Mesenchymal stem cell (in vitro differentiated cells and primary cell): ENCODE measurements around the gene AFDN.

Source experiments
- DNase-seq: peaks from one replicate; pipeline ENCODE4 v3.0.0-alpha.2; 2013
- H2AFZ ChIP-seq: one replicate; pipeline ENCODE4 v1.6.1; 2013; ENCODE audit warnings: low read depth, mild to moderate bottlenecking, control low read depth, inconsistent platforms, low read length, moderate library complexity
- H2AK5ac ChIP-seq: 2 replicates; pipeline ENCODE4 v1.6.1; 2013; ENCODE audit warnings: low read length, moderate library complexity, mild to moderate bottlenecking, inconsistent platforms; ENCODE audit not compliant: severe bottlenecking
- H2BK120ac ChIP-seq: one replicate; pipeline ENCODE4 v1.6.1; 2013; ENCODE audit warnings: low read depth, mild to moderate bottlenecking, inconsistent platforms, low read length, moderate library complexity
- H2BK12ac ChIP-seq, 2 experiments: one replicate each; pipeline ENCODE4 v1.6.1; 2013; ENCODE audit warnings: inconsistent platforms in 2 of 2, low read length in 2 of 2, mild to moderate bottlenecking in 2 of 2, moderate library complexity in 2 of 2, control low read depth in 1 of 2
- H2BK15ac ChIP-seq: one replicate; pipeline ENCODE4 v1.6.1; 2013; ENCODE audit warnings: mild to moderate bottlenecking, low read depth, inconsistent platforms; ENCODE audit not compliant: poor library complexity, severe bottlenecking
- H2BK5ac ChIP-seq: 2 replicates; pipeline ENCODE4 v1.6.1; 2013; ENCODE audit warnings: low read depth, mild to moderate bottlenecking, low read length, control low read depth, inconsistent platforms; ENCODE audit not compliant: poor library complexity, severe bottlenecking
- H3K14ac ChIP-seq, 2 experiments: one replicate each; pipeline ENCODE4 v1.6.1; 2013; ENCODE audit warnings: inconsistent platforms in 2 of 2, low read length in 2 of 2, control low read depth in 1 of 2, mild to moderate bottlenecking in 1 of 2, moderate library complexity in 1 of 2
- H3K18ac ChIP-seq, 2 experiments: one replicate each; pipeline ENCODE4 v1.6.1; 2013; ENCODE audit warnings: inconsistent platforms in 2 of 2, low read length in 2 of 2, control low read depth in 1 of 2, low read depth in 1 of 2, mild to moderate bottlenecking in 1 of 2
- H3K23ac ChIP-seq, 2 experiments: one replicate each; pipeline ENCODE4 v1.6.1; 2013; ENCODE audit warnings: inconsistent platforms in 2 of 2, low read length in 2 of 2, mild to moderate bottlenecking in 2 of 2, moderate library complexity in 2 of 2, control low read depth in 1 of 2
- H3K27ac ChIP-seq: 2 replicates; pipeline ENCODE4 v1.5.1; 2013; ENCODE audit warnings: mild to moderate bottlenecking, moderate library complexity, low read length, control low read depth, inconsistent platforms; ENCODE audit not compliant: poor library complexity, severe bottlenecking
- H3K27me3 ChIP-seq, 2 experiments: 2 replicates each; pipeline versions ENCODE4 v1.6.1 to v1.7.0; 2013; ENCODE audit warnings: low read length in 2 of 2, mild to moderate bottlenecking in 2 of 2, moderate library complexity in 2 of 2, control low read depth in 1 of 2, inconsistent platforms in 1 of 2; ENCODE audit not compliant: control insufficient read depth in 1 of 2, insufficient read depth in 1 of 2
- H3K36me3 ChIP-seq, 2 experiments: 2 replicates each; pipeline versions ENCODE4 v1.6.1 to v1.7.0; 2013; ENCODE audit warnings: low read length in 2 of 2, control low read depth in 1 of 2, inconsistent platforms in 1 of 2, low read depth in 1 of 2, mild to moderate bottlenecking in 1 of 2; ENCODE audit not compliant: insufficient read depth in 2 of 2, control insufficient read depth in 1 of 2
- H3K4ac ChIP-seq, 2 experiments: one replicate each; pipeline ENCODE4 v1.6.1; 2013; ENCODE audit warnings: inconsistent platforms in 2 of 2, low read length in 2 of 2, mild to moderate bottlenecking in 2 of 2, moderate library complexity in 2 of 2, control low read depth in 1 of 2, low read depth in 1 of 2
- H3K4me1 ChIP-seq: 2 replicates; pipeline ENCODE4 v1.6.1; 2013; ENCODE audit warnings: low read depth, low read length, control low read depth; ENCODE audit not compliant: control insufficient read depth, insufficient read depth
- H3K4me2 ChIP-seq: 2 replicates; pipeline ENCODE4 v1.6.1; 2013; ENCODE audit warnings: low read length, mild to moderate bottlenecking, inconsistent platforms; ENCODE audit not compliant: poor library complexity, severe bottlenecking
- H3K4me3 ChIP-seq, 2 experiments: 2 replicates each; pipeline versions ENCODE4 v1.5.1 to v1.7.0; 2013; ENCODE audit warnings: low read length in 2 of 2, mild to moderate bottlenecking in 2 of 2, control low read depth in 1 of 2, low read depth in 1 of 2; ENCODE audit not compliant: insufficient read depth in 1 of 2
- H3K79me1 ChIP-seq: replicated peaks from 2 replicates; pipeline ENCODE4 v1.6.1; 2013; ENCODE audit warnings: mild to moderate bottlenecking, control low read depth, low read length, inconsistent platforms; ENCODE audit not compliant: poor library complexity, severe bottlenecking
- H3K9ac ChIP-seq: 2 replicates; pipeline ENCODE4 v1.7.0; 2013; ENCODE audit warnings: mild to moderate bottlenecking, low read length, moderate library complexity
- H3K9me3 ChIP-seq: 2 replicates; pipeline ENCODE4 v1.7.0; 2013; ENCODE audit warnings: mild to moderate bottlenecking, low read length; ENCODE audit not compliant: control insufficient read depth
- H4K8ac ChIP-seq: one replicate; pipeline ENCODE4 v1.6.1; 2013; ENCODE audit warnings: inconsistent platforms, mild to moderate bottlenecking, low read length, moderate library complexity
- H4K91ac ChIP-seq: one replicate; pipeline ENCODE4 v1.6.1; 2013; ENCODE audit warnings: mild to moderate bottlenecking, low read length, inconsistent platforms
- WGBS: methylation state at CpG from one replicate; pipeline ENCODE4 v1.1.7; 2013; ENCODE audit warnings: mixed read lengths; 5-methylcytosine and 5-hydroxymethylcytosine counted together

Gene AFDN

GRCh38 chr6:167947716-167948115 is 121.0 kb downstream of the AFDN start:
- no peak overlapping the region for H2BK12ac ChIP-seq
- H3K27ac ChIP-seq: peak overlapping the region; percentile 46
- no peaks in the 10 kb centered on the region for H3K9me3 ChIP-seq
- no peak overlapping the region for H4K91ac ChIP-seq
- no peak overlapping the region for H2AK5ac ChIP-seq
- no peak overlapping the region for H3K14ac ChIP-seq
- H3K23ac ChIP-seq: no peak overlapping the region
- H3K79me1 ChIP-seq: peaks cover 18% of the 10 kb centered on the region
- whole genome bisulfite sequencing: 100% methylated on average over 1 of the region's 1 CpG
- H3K4me1 ChIP-seq: peaks cover 20% of the 10 kb centered on the region
- no peak overlapping the region for H2BK120ac ChIP-seq
- no peak for DNase-seq
- H3K27me3 ChIP-seq: no peaks in the 10 kb centered on the region
- H3K9ac ChIP-seq: no peak overlapping the region
- H2BK15ac ChIP-seq: no peak overlapping the region
- no peak overlapping the region for H2BK5ac ChIP-seq
- H3K4me2 ChIP-seq: no peak overlapping the region
- H3K18ac ChIP-seq: no peak overlapping the region
- peaks cover 23 to 87% of the 10 kb centered on the region in 2 experiments for H3K36me3 ChIP-seq
- H4K8ac ChIP-seq: no peak overlapping the region
- no peak overlapping the region for H2AFZ ChIP-seq
- H3K4ac ChIP-seq: no peak overlapping the region
- H3K4me3 ChIP-seq: no peak overlapping the region

GRCh38 chr6:167948716-167949115 is 122.0 kb downstream of the AFDN start:
- Histone ChIP-seq H2AK5ac (no peak overlapping the region), H3K9ac (no peak overlapping the region), H3K23ac (no peak overlapping the region), H2BK5ac (no peak overlapping the region), H3K4me1 (peaks cover 22% of the 10 kb centered on the region), H4K91ac (no peak overlapping the region), H3K27ac (peak overlapping the region; percentile 90), H3K9me3 (no peaks in the 10 kb centered on the region), H2BK15ac (no peak overlapping the region), H3K4ac (no peak overlapping the region), H3K14ac (no peak overlapping the region), H2BK120ac (no peak overlapping the region), H3K4me3 (no peak overlapping the region), H2BK12ac (no peak overlapping the region), H3K18ac (no peak overlapping the region), H3K27me3 (no peaks in the 10 kb centered on the region), H3K79me1 (peaks cover 18% of the 10 kb centered on the region), H4K8ac (no peak overlapping the region), H3K36me3 (peaks cover 23 to 79% of the 10 kb centered on the region in 2 experiments), H3K4me2 (no peak overlapping the region), H2AFZ (no peak overlapping the region)
- DNase-seq: no peak
- 91% methylated on average over 4 of the region's 4 CpGs for WGBS

GRCh38 chr6:167949121-167949684 is 122.5 kb downstream of the AFDN start:
- Histone ChIP-seq H4K91ac (no peak overlapping the region), H3K27ac (peak overlapping the region; percentile 90), H2AK5ac (peak overlapping the region; percentile 89), H4K8ac (no peak overlapping the region), H2BK120ac (no peak overlapping the region), H3K14ac (no peak overlapping the region), H2BK12ac (no peak overlapping the region), H3K9me3 (no peaks in the 10 kb centered on the region), H3K23ac (no peak overlapping the region), H3K4ac (no peak overlapping the region), H2BK5ac (no peak overlapping the region), H3K9ac (no peak overlapping the region), H3K36me3 (peaks cover 18 to 74% of the 10 kb centered on the region in 2 experiments), H2BK15ac (no peak overlapping the region), H3K4me2 (no peak overlapping the region), H3K4me3 (no peak overlapping the region), H3K18ac (no peak overlapping the region), H3K79me1 (peaks cover 14% of the 10 kb centered on the region), H3K27me3 (no peaks in the 10 kb centered on the region), H3K4me1 (peaks cover 22% of the 10 kb centered on the region), H2AFZ (no peak overlapping the region)
- WGBS: 93% methylated on average over 7 of the region's 7 CpGs
- no peak for DNase-seq

GRCh38 chr6:167951781-167952511 is 125.2 kb downstream of the AFDN start:
- 97% methylated on average over 28 of the region's 29 CpGs for WGBS

More at GRCh38 chr6:167951781-167952511, 125.2 kb downstream of the AFDN start:
- Histone ChIP-seq H3K79me1 (peaks cover 16% of the 10 kb centered on the region), H3K9ac (no peak overlapping the region), H3K27me3 (no peaks in the 10 kb centered on the region), H2BK12ac (no peak overlapping the region), H4K91ac (no peak overlapping the region), H3K4me3 (no peak overlapping the region), H2BK5ac (no peak overlapping the region), H2BK15ac (no peak overlapping the region), H2BK120ac (no peak overlapping the region), H3K9me3 (no peaks in the 10 kb centered on the region), H2AFZ (no peak overlapping the region), H4K8ac (no peak overlapping the region), H3K27ac (no peak overlapping the region), H2AK5ac (peak overlapping the region; percentile 2), H3K4ac (no peak overlapping the region), H3K18ac (no peak overlapping the region), H3K36me3 (peaks cover 19 to 52% of the 10 kb centered on the region in 2 experiments), H3K23ac (no peak overlapping the region), H3K4me2 (no peak overlapping the region), H3K4me1 (peaks cover 27% of the 10 kb centered on the region), H3K14ac (no peak overlapping the region)
- DNase-seq: no peak
